Loucy (cell line): ENCODE measurements around the gene DCAF11.

ENCODE experiments used
- H2AFZ ChIP-seq: fragments of 200-600 bp; sonication (generic); 2 replicates; pipeline ENCODE4 v1.6.0; 2016; ENCODE audit warnings: antibody characterized with exemption, mild to moderate bottlenecking, low read length, moderate library complexity
- H3F3A ChIP-seq: fragments of 200-600 bp; 2 replicates; pipeline ENCODE4 v1.6.0; 2016; ENCODE audit warnings: antibody characterized with exemption, low read depth, mild to moderate bottlenecking
- H3K27me3 ChIP-seq: fragments of 200-600 bp; sonication (generic); 2 replicates; pipeline ENCODE4 v1.6.1; 2014; ENCODE audit warnings: low read length, mild to moderate bottlenecking; ENCODE audit not compliant: insufficient read depth, poor library complexity, severe bottlenecking
- H3K36me3 ChIP-seq: fragments of 200-600 bp; sonication (generic); 2 replicates; pipeline ENCODE4 v1.6.1; 2016; ENCODE audit warnings: low read length; ENCODE audit not compliant: insufficient read depth
- H3K4me1 ChIP-seq: fragments of 200-600 bp; sonication (generic); 2 replicates; pipeline ENCODE4 v1.5.1; 2014; ENCODE audit warnings: low read length, mild to moderate bottlenecking; ENCODE audit not compliant: insufficient read depth, poor library complexity, severe bottlenecking
- H3K4me2 ChIP-seq: fragments of 200-600 bp; sonication (generic); 2 replicates; pipeline ENCODE4 v1.6.0; 2014; ENCODE audit warnings: antibody characterized with exemption, low read length, low read depth, mild to moderate bottlenecking; ENCODE audit not compliant: poor library complexity, severe bottlenecking
- H3K4me3 ChIP-seq: fragments of 200-600 bp; sonication (generic); 2 replicates; pipeline ENCODE4 v1.5.1; 2014; ENCODE audit warnings: low read length, mild to moderate bottlenecking, mixed read lengths; ENCODE audit not compliant: poor library complexity, severe bottlenecking
- H3K79me2 ChIP-seq: fragments of 200-600 bp; sonication (generic); 2 replicates; pipeline ENCODE4 v1.6.1; 2014; ENCODE audit warnings: low read length; ENCODE audit not compliant: insufficient read depth
- H3K9ac ChIP-seq: fragments of 200-600 bp; sonication (generic); 2 replicates; pipeline ENCODE4 v1.6.0; 2014; ENCODE audit warnings: mild to moderate bottlenecking, low read depth, low read length, moderate library complexity; ENCODE audit not compliant: poor library complexity, severe bottlenecking
- H3K9me2 ChIP-seq: fragments of 200-600 bp; sonication (generic); replicated peaks from 2 replicates; pipeline ENCODE4 v1.6.1; 2016; ENCODE audit warnings: low read depth, low read length, mixed read lengths
- H3K9me3 ChIP-seq: fragments of 200-600 bp; sonication (generic); 2 replicates; pipeline ENCODE4 v1.6.1; 2014; ENCODE audit warnings: mild to moderate bottlenecking, antibody characterized with exemption, low read length, low read depth; ENCODE audit not compliant: insufficient read depth
- H4K20me1 ChIP-seq: fragments of 200-600 bp; sonication (generic); 2 replicates; pipeline ENCODE4 v1.6.0; 2014; ENCODE audit warnings: antibody characterized with exemption, low read length, mild to moderate bottlenecking; ENCODE audit not compliant: insufficient read depth, poor library complexity, severe bottlenecking
- CTCF ChIP-seq: fragments of 200-600 bp; sonication (generic); conservative IDR thresholded peaks from 2 replicates; pipeline ENCODE4 v1.5.1; 2014; ENCODE audit warnings: mild to moderate bottlenecking, antibody characterized with exemption, low read length
- EZH2phosphoT487 ChIP-seq: fragments of 200-600 bp; IDR thresholded peaks from 2 replicates; pipeline ENCODE4 v1.6.1; 2018; ENCODE audit warnings: antibody characterized with exemption, mild to moderate bottlenecking, moderate library complexity, borderline replicate concordance

DCAF11 gene

GRCh38 chr14:24172871-24173281 is 58.3 kb downstream of the DCAF11 start:
- Histone ChIP-seq H3K9me3 (no peaks in the 10 kb centered on the region), H3K4me1 (no peaks in the 10 kb centered on the region), H3K9me2 (no peaks in the 10 kb centered on the region), H3K4me2 (no peak overlapping the region), H3K27me3 (no peaks in the 10 kb centered on the region), H3K9ac (no peak overlapping the region), H3K79me2 (no peaks in the 10 kb centered on the region), H4K20me1 (no peaks in the 10 kb centered on the region), H2AFZ (no peak overlapping the region), H3K4me3 (no peak overlapping the region), H3K36me3 (no peaks in the 10 kb centered on the region), H3F3A (no peaks in the 10 kb centered on the region)
- TF ChIP-seq EZH2phosphoT487 (no peak), CTCF (no peak)
